Endothelial cell of umbilical vein (primary cell): Measurements from ENCODE around the gene GLI3. TPM values are rescaled to one million over a fixed set of nuclear protein-coding genes. Genes with fewer than 3 reads are reported as not detected.

Experiments
- BruUV-seq: library from RNA; stranded (reverse); fragments of 400-500 nt; replicated peaks from 2 replicates; lab custom pipeline; 2021; lab: Mats Ljungman, UMichigan
- CTCF ChIA-PET: fragments of 300-600, 350-600 bp; sonication (Branson Sonifier 250); formaldehyde crosslinking; loops from one replicate; lab custom pipeline; 2021; ENCODE audit warnings: antibody characterized with exemption, inconsistent platforms; lab: Charles Lee
- POLR2A ChIA-PET: fragments of 300-600, 350-600 bp; sonication (Branson Sonifier 250); formaldehyde crosslinking; loops from one replicate; lab custom pipeline; 2021; ENCODE audit warnings: antibody characterized with exemption, inconsistent platforms; lab: Charles Lee
- DNase-seq: peaks from one replicate; pipeline ENCODE4 v3.0.0-alpha.2; 2011; ENCODE audit warnings: low read depth, low spot score
- FAIRE-seq: peaks from 2 replicates; lab custom pipeline; 2011; peaks lifted over from hg19 to GRCh38; lab: Jason Lieb, UNC
- H2AFZ ChIP-seq: 2 replicates; pipeline ENCODE4 v1.6.0; 2012; ENCODE audit warnings: low read depth, low read length, control low read depth, inconsistent platforms
- H3K27ac ChIP-seq: 2 replicates; pipeline ENCODE4 v1.5.1; 2011; ENCODE audit warnings: low read depth, mild to moderate bottlenecking, control low read depth, low read length, moderate library complexity; ENCODE audit not compliant: insufficient read depth
- H3K27me3 ChIP-seq, 2 experiments: 2 replicates each; pipeline versions ENCODE4 v1.6.0 to v1.6.1; 2011; ENCODE audit warnings: low read length in 2 of 2, mixed read lengths in 1 of 2; ENCODE audit not compliant: control insufficient read depth in 2 of 2, insufficient read depth in 2 of 2
- H3K36me3 ChIP-seq, 2 experiments: 2 replicates in 1 of 2; 3 replicates in 1 of 2; pipeline ENCODE4 v1.5.1; 2011; ENCODE audit warnings: low read length in 2 of 2, mild to moderate bottlenecking in 1 of 2, moderate library complexity in 1 of 2; ENCODE audit not compliant: control insufficient read depth in 2 of 2, insufficient read depth in 2 of 2; ENCODE audit errors: extremely low read depth in 1 of 2
- H3K4me1 ChIP-seq: 3 replicates; pipeline ENCODE4 v1.5.1; 2011; ENCODE audit warnings: mild to moderate bottlenecking, low read length; ENCODE audit not compliant: control insufficient read depth, insufficient read depth; ENCODE audit errors: extremely low read depth
- H3K4me2 ChIP-seq: 2 replicates; pipeline ENCODE4 v1.6.1; 2011; ENCODE audit warnings: low read length, control low read depth, mixed read lengths; ENCODE audit not compliant: insufficient read depth
- H3K4me3 ChIP-seq, 3 experiments: fragments of 200-600 bp in 1 of 3; sonication (generic), shearing (Covaris generic) in 1 of 3; replicated peaks in 1 of 3; 2 replicates each; pipeline ENCODE4 v1.5.1; 2011 to 2016; ENCODE audit warnings: control low read depth in 3 of 3, low read length in 3 of 3, mild to moderate bottlenecking in 2 of 3, inconsistent platforms in 1 of 3, low read depth in 1 of 3, moderate library complexity in 1 of 3; ENCODE audit not compliant: insufficient read depth in 1 of 3
- H3K79me2 ChIP-seq: 2 replicates; pipeline ENCODE4 v1.6.0; 2012; ENCODE audit warnings: low read length, inconsistent platforms; ENCODE audit not compliant: control insufficient read depth, insufficient read depth
- H3K9ac ChIP-seq: replicated peaks from 2 replicates; pipeline ENCODE3; 2011; ENCODE audit warnings: low read length, control low read depth; ENCODE audit not compliant: insufficient read depth; ENCODE audit errors: extremely low read depth
- H3K9me1 ChIP-seq: replicated peaks from 3 replicates; pipeline ENCODE4 v1.6.0; 2011; ENCODE audit warnings: mild to moderate bottlenecking, low read length; ENCODE audit not compliant: control insufficient read depth, insufficient read depth; ENCODE audit errors: extremely low read depth
- H3K9me3 ChIP-seq: replicated peaks from 2 replicates; pipeline ENCODE4 v1.5.1; 2012; ENCODE audit warnings: low read length, inconsistent platforms; ENCODE audit not compliant: control insufficient read depth, insufficient read depth
- H4K20me1 ChIP-seq: replicated peaks from 2 replicates; pipeline ENCODE3; 2011; ENCODE audit warnings: mild to moderate bottlenecking, low read length; ENCODE audit not compliant: control insufficient read depth, insufficient read depth; ENCODE audit errors: extremely low read depth
- CTCF ChIP-seq, 2 donors: IDR thresholded peaks; 1 replicate in 1 of 2; 2 replicates in 1 of 2; pipeline ENCODE4 v1.5.1; 2011; ENCODE audit warnings: low read length in 2 of 2, mild to moderate bottlenecking in 2 of 2, moderate library complexity in 2 of 2, control low read depth in 1 of 2, inconsistent platforms in 1 of 2, low read depth in 1 of 2; ENCODE audit not compliant: insufficient read depth in 1 of 2; ENCODE audit errors: extremely low read depth in 1 of 2
- EZH2 ChIP-seq: IDR thresholded peaks from 2 replicates; pipeline ENCODE4 v1.6.1; 2012; ENCODE audit warnings: borderline replicate concordance, low read depth, mild to moderate bottlenecking, moderate library complexity, low read length, inconsistent platforms; ENCODE audit not compliant: severe bottlenecking
- FOS ChIP-seq: IDR thresholded peaks from 2 replicates; pipeline ENCODE4 v1.6.1; 2011; ENCODE audit warnings: mild to moderate bottlenecking, low read length, moderate library complexity, borderline replicate concordance; ENCODE audit not compliant: insufficient read depth
- GATA2 ChIP-seq: IDR thresholded peaks from 2 replicates; pipeline ENCODE4 v1.7.0; 2011; ENCODE audit warnings: low read depth, mild to moderate bottlenecking, moderate library complexity, mixed read lengths, low read length; ENCODE audit not compliant: insufficient read length, insufficient read depth
- JUN ChIP-seq: IDR thresholded peaks from 2 replicates; pipeline ENCODE4 v1.6.1; 2011; ENCODE audit warnings: borderline replicate concordance, low read depth; ENCODE audit not compliant: insufficient read length, insufficient read depth
- MYC ChIP-seq: IDR thresholded peaks from one replicate; pipeline ENCODE4 v1.6.1; 2011; ENCODE audit warnings: mild to moderate bottlenecking, low read depth, low read length
- POLR2A ChIP-seq: IDR thresholded peaks from 2 replicates; pipeline ENCODE4 v1.6.1; 2012; ENCODE audit warnings: low read depth, mild to moderate bottlenecking, control low read depth, low read length
- POLR2AphosphoS5 ChIP-seq: IDR thresholded peaks from 2 replicates; pipeline ENCODE4 v1.6.1; 2012; ENCODE audit warnings: low read depth, mild to moderate bottlenecking, control low read depth, low read length, moderate library complexity; ENCODE audit not compliant: insufficient read depth
- dilution Hi-C: fragments of 300-500 bp; cut with MboI; formaldehyde crosslinking; loops from one replicate; pipeline ENCODE4 v1.15.0; 2019; ENCODE audit warnings: low sequenced_read_pairs; ENCODE audit not compliant: extremely low pct_ligation_motif_present
- intact Hi-C: fragments of 100-400 bp; cut with micrococcal nuclease; formaldehyde crosslinking; loops from one replicate; pipeline ENCODE4 v1.10.0; 2022
- polyA plus RNA-seq, 4 experiments: library from polyadenylated mRNA; depleted of rRNA in 3 of 4; stranded (reverse) in 3 of 4; unstranded in 1 of 4; fragments of >200 nt; gene quantifications; 2 replicates each; pipeline versions ENCODE4 v1.2.1 to v1.2.3, GENCODE V29; 2011 to 2012; ENCODE audit warnings: missing spikeins in 1 of 4
- total RNA-seq: library from RNA; stranded (reverse); gene quantifications from 2 replicates; pipeline ENCODE4 v1.2.3, GENCODE V29; 2021
- TF ChIP-seq, protein P1 (sequence below): IDR thresholded peaks from 2 replicates; pipeline ENCODE4 v1.6.1; 2011; ENCODE audit not compliant: insufficient read depth, insufficient read length

The GLI3 gene
- total and polyA plus RNA-seq, 2 donors (not counting 3 experiments of a cell fraction or from before 2014, with no cell fraction given) = 6.0 to 24.9 TPM

GRCh38 chr7:42082144-42082543, 154.9 kb downstream of the GLI3 start:
- Histone ChIP-seq H3K4me1 (no peaks in the 10 kb centered on the region), H3K9me3 (no peaks in the 10 kb centered on the region), H3K4me3 (no peak overlapping the region), H3K36me3 (no peaks in the 10 kb centered on the region), H4K20me1 (no peaks in the 10 kb centered on the region), H3K27me3 (no peaks in the 10 kb centered on the region), H2AFZ (no peak overlapping the region), H3K9ac (no peak overlapping the region), H3K9me1 (no peaks in the 10 kb centered on the region), H3K79me2 (no peaks in the 10 kb centered on the region), H3K27ac (no peak overlapping the region), H3K4me2 (no peak overlapping the region)
- CTCF ChIA-PET = no interaction called here
- intact Hi-C loops (no loop called here), dilution Hi-C loops (no loop called here)
- FAIRE-seq = no peak
- BruUV-seq = no TSS peak
- no peak for DNase-seq
- POLR2A ChIA-PET = no interaction called here
- TF ChIP-seq EZH2 (no peak), FOS (no peak)

DNA sequence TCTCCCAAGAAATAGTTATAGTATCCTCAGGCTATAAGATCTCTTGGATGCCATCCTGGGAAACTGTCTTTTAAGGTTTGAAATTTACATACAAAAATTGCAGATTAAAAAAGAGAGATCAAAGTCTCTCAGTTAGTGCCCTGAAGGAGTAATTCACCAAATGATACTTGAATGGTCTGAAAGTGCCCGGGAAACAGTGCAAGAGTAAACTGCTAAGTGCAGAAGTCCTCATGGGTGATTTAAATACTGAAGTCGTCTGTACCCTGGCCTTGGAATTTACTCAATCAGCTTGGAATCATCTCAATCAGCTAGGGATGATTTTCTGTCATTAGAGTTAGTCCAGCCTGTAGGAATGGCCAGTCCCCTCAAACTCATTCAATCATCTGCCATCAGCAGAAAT, 155.3 kb downstream of the GLI3 start:
- Histone ChIP-seq H3K9ac (no peak overlapping the region), H3K9me1 (no peaks in the 10 kb centered on the region), H3K9me3 (no peaks in the 10 kb centered on the region), H3K27ac (no peak overlapping the region), H4K20me1 (no peaks in the 10 kb centered on the region), H3K4me2 (no peak overlapping the region), H3K79me2 (no peaks in the 10 kb centered on the region), H3K4me1 (no peaks in the 10 kb centered on the region), H3K4me3 (no peak overlapping the region), H2AFZ (no peak overlapping the region), H3K36me3 (no peaks in the 10 kb centered on the region), H3K27me3 (no peaks in the 10 kb centered on the region)
- TF ChIP-seq CTCF (IDR thresholded peaks at IDR 0.05; ENCODE audit: extremely low read depth in 1 of 2, insufficient read depth in 1 of 2, low read depth in 1 of 2, low read length in 2 of 2) (no peak), POLR2A (no peak), JUN (no peak), GATA2 (no peak), MYC (no peak), EZH2 (no peak), POLR2AphosphoS5 (no peak)
- TF ChIP-seq, protein P1, sequence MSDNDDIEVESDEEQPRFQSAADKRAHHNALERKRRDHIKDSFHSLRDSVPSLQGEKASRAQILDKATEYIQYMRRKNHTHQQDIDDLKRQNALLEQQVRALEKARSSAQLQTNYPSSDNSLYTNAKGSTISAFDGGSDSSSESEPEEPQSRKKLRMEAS = no peak
- FAIRE-seq = no peak
- BruUV-seq = no TSS peak
- intact Hi-C loops = no loop called here
- dilution Hi-C loops = no loop called here
- no peak for DNase-seq
- ChIA-PET POLR2A (no interaction called here), CTCF (no interaction called here)
